SK-N-SH (cell line): ENCODE measurements around the gene PHC3. TPM values are rescaled to one million over a fixed set of nuclear protein-coding genes. Genes with fewer than 3 reads are reported as not detected.

Experiments
- CTCF ChIA-PET: fragments of 300-600, 350-600 bp; formaldehyde crosslinking; extraction: SDS; loops from one replicate; lab custom pipeline; 2021; lab: Yijun Ruan, JAX
- POLR2A ChIA-PET: fragments of 350-600 bp; sonication (Branson Sonifier 250); formaldehyde crosslinking; extraction: SDS; loops from one replicate; lab custom pipeline; 2020; ENCODE audit warnings: antibody characterized with exemption, inconsistent platforms; lab: Yijun Ruan, JAX
- DNase-seq: peaks from one replicate; pipeline ENCODE4 v3.0.0; 2012
- H2AFZ ChIP-seq: fragments of 200-600 bp; sonication (generic); 2 replicates; pipeline ENCODE4 v1.8.1; 2016; ENCODE audit warnings: antibody characterized with exemption, mild to moderate bottlenecking, low read depth
- H3F3A ChIP-seq: fragments of 200-600 bp; sonication (generic); replicated peaks from 2 replicates; pipeline ENCODE3; 2016; ENCODE audit warnings: antibody characterized with exemption, mild to moderate bottlenecking; ENCODE audit not compliant: insufficient read depth
- H3K27ac ChIP-seq, 2 experiments: fragments of 200-500 bp in 1 of 2; fragments of 200-600 bp in 1 of 2; sonication (Bioruptor generic) in 1 of 2; sonication (generic), shearing (Covaris generic) in 1 of 2; 2 replicates each; pipeline versions ENCODE4 v1.5.1 to v1.6.1; 2014 to 2016; ENCODE audit warnings: low read depth in 2 of 2, inconsistent platforms in 1 of 2, low read length in 1 of 2, mild to moderate bottlenecking in 1 of 2, mixed read lengths in 1 of 2
- H3K27me3 ChIP-seq: fragments of 200-600 bp; sonication (generic), shearing (Covaris generic); 2 replicates; pipeline ENCODE4 v1.6.1; 2016; ENCODE audit warnings: mixed run types; ENCODE audit not compliant: insufficient read depth
- H3K36me3 ChIP-seq, 2 experiments: fragments of 200-500 bp in 1 of 2; fragments of 200-600 bp in 1 of 2; sonication (Bioruptor generic) in 1 of 2; sonication (generic) in 1 of 2; replicated peaks in 1 of 2; 2 replicates each; pipeline versions ENCODE3 to v1.5.1; 2014 to 2016; ENCODE audit warnings: low read length in 1 of 2, mild to moderate bottlenecking in 1 of 2; ENCODE audit not compliant: insufficient read depth in 2 of 2, control insufficient read depth in 1 of 2
- H3K4me1 ChIP-seq, 2 experiments: fragments of 200-500 bp in 1 of 2; fragments of 200-600 bp in 1 of 2; sonication (Bioruptor generic) in 1 of 2; sonication (generic), shearing (Covaris generic) in 1 of 2; 2 replicates each; pipeline versions ENCODE4 v1.5.1 to v1.6.1; 2014 to 2016; ENCODE audit warnings: low read depth in 1 of 2, low read length in 1 of 2, mixed run types in 1 of 2; ENCODE audit not compliant: insufficient read depth in 2 of 2, control insufficient read depth in 1 of 2
- H3K4me2 ChIP-seq: fragments of 200-600 bp; sonication (generic), shearing (Covaris generic); 2 replicates; pipeline ENCODE4 v1.6.1; 2017; ENCODE audit warnings: mixed run types
- H3K4me3 ChIP-seq, 2 experiments: fragments of 200-500 bp in 1 of 2; fragments of 200-600 bp in 1 of 2; sonication (Bioruptor generic) in 1 of 2; sonication (generic), shearing (Covaris generic) in 1 of 2; 2 replicates each; pipeline versions ENCODE4 v1.5.1 to v1.8.1; 2014 to 2016; ENCODE audit warnings: low read depth in 2 of 2, inconsistent platforms in 1 of 2, low read length in 1 of 2, mild to moderate bottlenecking in 1 of 2, mixed read lengths in 1 of 2, moderate library complexity in 1 of 2
- H3K79me2 ChIP-seq: fragments of 200-600 bp; sonication (generic); 2 replicates; pipeline ENCODE4 v1.8.1; 2017; ENCODE audit warnings: mild to moderate bottlenecking; ENCODE audit not compliant: insufficient read depth
- H3K9ac ChIP-seq: fragments of 200-600 bp; sonication (generic); 2 replicates; pipeline ENCODE4 v1.6.1; 2017; ENCODE audit warnings: mixed run types
- H3K9me2 ChIP-seq: fragments of 200-600 bp; sonication (generic); 2 replicates; pipeline ENCODE4 v1.6.1; 2017; ENCODE audit warnings: mixed run types
- H3K9me3 ChIP-seq: fragments of 200-600 bp; sonication (generic); 2 replicates; pipeline ENCODE4 v1.6.1; 2017; ENCODE audit warnings: mixed run types, mild to moderate bottlenecking, moderate library complexity
- H4K20me1 ChIP-seq: fragments of 200-600 bp; sonication (generic); 2 replicates; pipeline ENCODE4 v1.6.1; 2017; ENCODE audit warnings: mild to moderate bottlenecking, mixed run types; ENCODE audit not compliant: insufficient read depth
- FOSL2 ChIP-seq: IDR thresholded peaks from 2 replicates; pipeline ENCODE4 v1.4.0; 2012; ENCODE audit warnings: low read depth, mild to moderate bottlenecking, moderate library complexity, borderline replicate concordance
- GATA2 ChIP-seq: sonication (generic); formaldehyde crosslinking; IDR thresholded peaks from 2 replicates; pipeline ENCODE4 v1.5.0; 2020; ENCODE audit warnings: mild to moderate bottlenecking, missing genetic modification reagents
- MXI1 ChIP-seq: IDR thresholded peaks from 2 replicates; pipeline ENCODE4 v1.6.1; 2012; ENCODE audit warnings: mild to moderate bottlenecking, low read depth, low read length, improper control_type of control experiment
- NRF1 ChIP-seq: IDR thresholded peaks from 2 replicates; pipeline ENCODE4 v1.6.1; 2012; ENCODE audit warnings: low read depth, mild to moderate bottlenecking, low read length
- REST ChIP-seq: IDR thresholded peaks from 2 replicates; pipeline ENCODE4 v1.6.1; 2012; ENCODE audit warnings: mild to moderate bottlenecking, low read depth, low read length, moderate library complexity
- RFX5 ChIP-seq: IDR thresholded peaks from 2 replicates; pipeline ENCODE4 v1.6.1; 2012; ENCODE audit warnings: mild to moderate bottlenecking, improper control_type of control experiment, low read length
- SIN3A ChIP-seq: IDR thresholded peaks from 2 replicates; pipeline ENCODE4 v1.6.1; 2012; ENCODE audit warnings: low read depth, mild to moderate bottlenecking, low read length, moderate library complexity, borderline replicate concordance
- SMC3 ChIP-seq: IDR thresholded peaks from 2 replicates; pipeline ENCODE4 v1.6.1; 2012; ENCODE audit warnings: low read depth, low read length, improper control_type of control experiment
- WGBS: methylation state at CpG from one replicate; pipeline ENCODE4 v1.1.6; 2017; ENCODE audit warnings: low lambda C conversion rate; 5-methylcytosine and 5-hydroxymethylcytosine counted together
- polyA plus RNA-seq, 3 experiments: library from polyadenylated mRNA; depleted of rRNA; stranded (reverse); fragments of >200 nt; gene quantifications; 2 replicates each; pipeline ENCODE4 v1.2.3, GENCODE V29; 2012
- TF ChIP-seq, protein P1 (sequence below): IDR thresholded peaks from 2 replicates; pipeline ENCODE4; 2012

PHC3 gene
- polyA plus RNA-seq, 1 of the 3 experiments (the other 2 are of a cell fraction), result 9.2 TPM

DNA sequence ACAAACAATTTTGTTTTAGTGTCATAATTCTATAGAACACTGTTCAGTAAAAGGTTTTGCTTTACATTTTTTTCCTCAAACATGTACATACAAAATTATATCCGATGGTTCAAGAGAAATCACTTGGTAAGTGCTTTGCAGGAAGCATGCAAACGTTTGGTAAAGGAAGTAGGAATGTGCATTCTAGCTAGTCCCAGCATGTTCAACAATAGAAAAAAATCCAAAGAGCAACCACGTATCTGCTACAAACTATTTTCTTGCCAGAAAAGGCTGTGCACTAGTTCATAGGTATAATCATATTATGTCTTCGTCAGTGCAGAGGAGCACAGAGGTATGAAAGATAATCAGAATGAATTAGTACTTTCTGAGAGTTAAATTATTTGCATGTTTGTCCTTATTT is 85.8 kb downstream of the PHC3 start (continued):
- TF ChIP-seq REST (no peak), MXI1 (no peak)

DNA sequence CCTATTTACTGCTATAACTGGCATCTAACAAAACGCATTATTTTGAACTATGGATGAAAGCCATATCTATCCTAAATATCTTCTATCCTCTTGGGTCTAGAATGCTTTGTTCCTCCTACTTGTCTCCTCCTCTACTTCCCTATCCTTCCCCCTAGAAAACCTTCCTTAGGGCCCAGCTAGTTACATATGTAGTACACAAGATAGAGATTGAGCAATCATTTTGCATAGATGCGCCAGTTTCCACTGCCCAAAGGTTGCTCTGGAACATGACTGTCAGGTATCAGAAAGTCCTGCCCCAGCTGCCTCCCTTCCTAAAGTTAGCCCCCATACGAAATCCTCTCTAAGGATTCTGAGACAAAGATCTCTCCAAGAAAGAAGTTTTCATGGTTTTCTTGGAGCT is 88.6 kb downstream of the PHC3 start:
- H2AFZ ChIP-seq, result no peak overlapping the region
- H3F3A ChIP-seq, result no peaks in the 10 kb centered on the region
- H3K9me2 ChIP-seq, result no peaks in the 10 kb centered on the region
- H3K79me2 ChIP-seq, result no peaks in the 10 kb centered on the region
- H3K27ac ChIP-seq, result no peak overlapping the region
- peaks cover 68 to 73% of the 10 kb centered on the region in 2 experiments for H3K36me3 ChIP-seq
- no peak overlapping the region for H3K4me3 ChIP-seq
- ChIA-PET CTCF (no interaction called here), POLR2A (no interaction called here)
- no peak overlapping the region for H3K9ac ChIP-seq
- no peaks in the 10 kb centered on the region for H3K4me1 ChIP-seq
- H3K9me3 ChIP-seq, result no peaks in the 10 kb centered on the region
- WGBS, result 95% methylated on average over 3 of the region's 3 CpGs
- TF ChIP-seq NRF1 (no peak), RFX5 (no peak), SMC3 (no peak), SIN3A (no peak), GATA2 (CRISPR knock-in tag) (no peak), FOSL2 (no peak), REST (no peak)
- TF ChIP-seq, protein P1, sequence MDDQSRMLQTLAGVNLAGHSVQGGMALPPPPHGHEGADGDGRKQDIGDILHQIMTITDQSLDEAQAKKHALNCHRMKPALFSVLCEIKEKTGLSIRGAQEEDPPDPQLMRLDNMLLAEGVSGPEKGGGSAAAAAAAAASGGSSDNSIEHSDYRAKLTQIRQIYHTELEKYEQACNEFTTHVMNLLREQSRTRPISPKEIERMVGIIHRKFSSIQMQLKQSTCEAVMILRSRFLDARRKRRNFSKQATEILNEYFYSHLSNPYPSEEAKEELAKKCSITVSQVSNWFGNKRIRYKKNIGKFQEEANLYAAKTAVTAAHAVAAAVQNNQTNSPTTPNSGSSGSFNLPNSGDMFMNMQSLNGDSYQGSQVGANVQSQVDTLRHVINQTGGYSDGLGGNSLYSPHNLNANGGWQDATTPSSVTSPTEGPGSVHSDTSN, result no peak
- no peak overlapping the region for H3K4me2 ChIP-seq
- no peak for DNase-seq
- no peaks in the 10 kb centered on the region for H3K27me3 ChIP-seq
- no peaks in the 10 kb centered on the region for H4K20me1 ChIP-seq
